ENCODE data around the gene HPDL. TPM values are rescaled to one million over a fixed set of nuclear protein-coding genes. Genes with fewer than 3 reads are reported as not detected.

The HPDL gene
- total RNA-seq, 1 donor from 2014 or later, result 0.30 TPM

DNA sequence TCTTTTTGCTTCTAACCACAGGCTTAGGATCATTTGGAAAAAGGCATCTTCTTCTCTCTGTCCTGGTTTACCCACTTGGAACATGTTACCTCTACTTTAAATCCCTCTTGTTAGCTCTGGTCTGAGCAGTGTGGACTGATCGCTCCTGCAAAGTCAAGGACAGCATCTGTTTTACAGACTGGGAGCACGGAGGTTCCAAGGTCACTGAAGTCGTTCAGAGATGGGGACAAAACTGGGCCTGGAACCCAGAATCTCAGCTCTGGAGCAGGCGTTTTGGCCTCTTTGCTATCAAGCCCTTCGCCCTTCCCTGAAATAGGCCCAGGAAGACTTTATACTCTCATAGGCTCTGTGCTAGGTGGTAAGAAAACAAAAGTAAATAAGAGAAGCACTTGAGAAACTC lies 24.8 kb downstream of the HPDL start:
- DNase-seq (ENCODE audit: low read depth), result no peak

DNA sequence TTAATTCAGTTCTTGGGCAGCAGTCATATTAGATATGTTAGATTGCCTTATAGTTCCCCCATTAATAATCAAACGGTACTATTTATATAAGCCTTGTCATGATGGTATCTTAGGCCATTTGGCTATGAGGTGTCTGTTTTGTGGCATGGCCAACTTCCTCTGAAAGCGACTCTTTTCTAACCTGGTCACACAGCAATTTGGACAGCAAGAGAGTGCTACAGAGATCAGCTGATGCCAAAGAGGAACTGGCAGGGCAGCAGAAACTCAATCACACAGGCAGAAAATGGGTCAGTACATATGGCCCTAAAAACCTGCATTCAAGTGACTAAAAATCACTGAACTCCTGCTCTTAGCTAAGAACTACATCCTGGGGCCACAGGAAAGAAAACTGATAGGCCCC lies 27.0 kb downstream of the HPDL start:
- no peak for DNase-seq (ENCODE audit: low read depth)

DNA sequence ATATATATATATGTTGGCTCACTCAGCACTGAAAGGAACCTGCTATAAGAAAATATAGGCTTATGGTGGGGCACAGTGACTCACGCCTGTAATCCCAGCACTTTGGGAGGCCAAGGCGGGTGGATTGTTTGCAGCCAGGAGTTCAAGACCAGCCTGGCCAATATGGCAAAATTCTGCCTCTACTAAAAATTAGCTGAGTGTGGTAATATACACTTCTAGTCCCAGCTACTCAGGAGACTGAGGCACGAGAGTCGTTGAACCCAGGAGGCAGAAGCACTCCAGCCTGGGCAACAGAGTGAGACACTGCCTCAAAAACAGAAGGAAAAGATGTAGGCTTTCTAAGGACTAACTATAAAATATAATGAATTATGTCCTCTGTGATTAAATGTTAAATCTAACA lies 28.1 kb downstream of the HPDL start:
- no peak for DNase-seq (ENCODE audit: low read depth)

DNA sequence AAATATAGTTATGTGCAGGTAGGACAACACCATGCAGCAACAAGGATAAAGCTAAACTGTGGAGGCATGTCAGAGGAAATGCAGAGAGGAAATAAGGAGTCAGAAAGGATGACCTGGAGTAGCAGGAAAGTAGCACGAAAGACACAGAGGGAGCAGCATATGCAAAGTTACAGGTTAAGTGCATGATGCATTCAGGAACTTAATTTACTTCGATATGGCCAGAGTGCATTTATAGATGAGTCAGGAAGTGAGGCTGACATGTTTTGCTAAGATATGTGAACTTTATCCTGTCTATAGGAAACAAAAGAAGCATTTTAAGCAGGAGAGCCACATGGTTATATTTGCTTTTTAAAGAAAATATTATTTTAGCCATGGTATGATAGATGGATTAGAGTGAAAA lies 29.0 kb downstream of the HPDL start:
- no peak for DNase-seq (ENCODE audit: low read depth)

DNA sequence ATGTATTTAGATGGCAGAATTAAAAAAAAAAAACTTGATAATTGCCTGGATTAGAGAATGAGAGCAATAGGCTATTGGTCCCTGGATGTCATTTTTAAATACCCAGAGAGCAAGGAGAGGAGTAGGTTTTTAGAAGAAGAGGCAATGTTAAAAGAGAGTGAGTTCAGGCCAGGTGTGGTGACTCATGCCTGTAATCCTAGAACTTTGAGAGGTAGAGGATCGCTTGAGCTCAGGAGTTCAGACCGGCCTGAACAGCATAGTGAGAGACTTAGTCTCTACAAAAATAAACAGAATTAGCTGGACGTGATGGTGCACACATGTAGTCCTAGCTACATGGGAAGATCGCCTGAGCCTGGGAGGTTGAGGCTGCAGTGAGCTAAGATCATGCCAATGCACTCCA lies 29.5 kb downstream of the HPDL start:
- DNase-seq (ENCODE audit: low read depth), result peak; percentile 22

- peak; percentile 48 for DNase-seq (ENCODE audit: low read depth)
Observed at GRCh38 chr1:45359882-45360513, 33.3 kb downstream of the HPDL start.

DNA sequence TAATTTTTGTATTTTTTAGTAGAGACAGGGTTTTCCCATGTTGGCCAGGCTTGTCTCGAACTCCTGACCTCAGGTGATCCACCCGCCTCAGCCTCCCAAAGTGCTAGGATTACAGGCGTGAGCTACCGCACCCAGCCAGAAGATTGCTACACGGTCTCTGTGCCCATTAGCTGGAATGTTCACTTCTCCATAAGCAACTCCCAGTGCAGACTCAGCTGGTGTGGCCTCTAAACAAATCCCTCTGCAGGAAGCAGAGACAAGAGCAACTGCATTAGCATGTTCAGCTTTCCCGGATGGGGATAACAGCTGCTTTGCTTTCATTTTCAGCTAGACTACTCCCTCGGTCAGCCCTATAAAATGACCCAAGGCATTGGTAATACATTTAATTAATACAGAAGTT lies 34.3 kb downstream of the HPDL start:
- DNase-seq (ENCODE audit: low read depth), result peak; percentile 22

DNA sequence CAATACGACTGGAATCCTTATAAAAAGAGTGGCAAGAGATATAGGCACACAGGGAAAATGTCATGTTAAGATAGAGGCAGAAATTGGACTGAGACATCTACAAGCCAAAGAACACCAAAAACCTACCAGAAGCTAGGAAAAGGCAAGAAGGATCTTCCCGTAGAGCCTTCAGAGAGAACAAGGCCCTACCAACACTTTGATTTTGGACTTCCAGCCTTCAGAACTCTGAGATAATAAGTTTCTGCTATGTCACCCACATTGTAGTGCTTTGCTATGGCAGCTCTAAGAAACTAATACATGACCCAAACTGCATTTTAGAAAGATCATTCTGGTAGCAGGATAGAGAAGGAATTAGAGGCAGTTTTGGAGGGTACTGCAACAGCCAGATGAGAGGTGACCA lies 37.6 kb downstream of the HPDL start:
- DNase-seq (ENCODE audit: low read depth), result no peak

DNA sequence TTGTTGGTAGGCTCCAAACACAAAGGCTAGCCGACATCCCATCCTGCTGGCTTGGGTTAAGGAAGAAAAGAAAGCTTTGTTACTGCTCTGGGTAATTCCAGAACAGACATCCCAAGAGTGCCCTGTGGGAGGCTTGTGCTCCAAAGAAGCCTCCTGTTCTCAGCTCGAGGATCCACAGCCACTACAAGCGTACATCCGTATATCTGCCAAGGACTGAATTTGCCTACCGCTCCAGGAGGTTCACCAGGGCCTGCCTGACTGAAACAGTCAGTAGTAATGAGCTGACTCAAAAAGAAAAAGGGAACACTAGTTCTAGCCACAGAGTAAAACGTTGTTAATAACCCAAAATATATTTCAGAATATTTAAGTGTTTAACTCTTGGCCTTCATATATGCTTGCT lies 38.4 kb downstream of the HPDL start:
- DNase-seq (ENCODE audit: low read depth), result no peak

DNA sequence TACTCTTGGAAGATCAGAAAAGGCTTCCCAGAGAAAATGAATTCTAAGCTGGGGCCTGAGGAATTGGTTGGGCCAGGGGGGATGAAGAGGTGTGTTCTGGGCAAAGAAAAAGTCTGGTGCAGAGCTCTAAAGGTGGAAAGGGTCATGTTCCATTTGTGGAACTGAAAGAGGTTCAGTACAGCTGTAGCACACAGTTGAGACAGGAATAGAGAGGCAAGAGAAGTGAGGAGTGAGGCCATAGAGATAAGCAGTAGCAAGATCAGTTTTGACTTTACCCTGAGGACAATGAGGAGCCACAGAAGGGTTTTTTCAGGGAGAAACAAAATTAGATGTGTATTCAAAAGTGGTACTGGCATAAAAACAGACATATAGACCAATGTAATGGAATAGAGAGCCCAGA lies 43.9 kb downstream of the HPDL start:
- DNase-seq (ENCODE audit: low read depth), result no peak

DNA sequence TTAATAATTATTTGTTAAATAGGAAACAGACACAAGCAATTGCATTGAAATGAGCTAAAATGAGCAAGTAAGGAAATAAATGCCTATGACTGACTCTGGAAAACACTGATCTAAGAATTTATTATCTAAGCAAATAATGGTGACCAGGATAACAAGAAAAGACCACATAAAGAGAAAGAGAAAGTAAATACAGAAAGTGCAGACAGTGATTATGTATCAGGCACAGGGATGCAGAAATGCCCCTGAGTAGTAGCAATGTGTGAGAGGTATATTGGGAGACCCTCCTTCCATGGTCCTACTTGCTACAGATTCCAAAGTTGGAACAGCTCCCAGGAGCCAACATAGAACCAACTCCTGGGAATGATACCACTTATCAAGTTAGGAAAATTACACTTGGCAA lies 46.9 kb downstream of the HPDL start:
- no peak for DNase-seq (ENCODE audit: low read depth)

- DNase-seq (ENCODE audit: low read depth), result no peak
Observed at GRCh38 chr1:45375104-45376090, 48.7 kb downstream of the HPDL start.

GRCh38 chr1:45378184-45378583 lies 51.5 kb downstream of the HPDL start:
- DNase-seq (ENCODE audit: low read depth), result no peak

Other genes starting within 250 kb of the HPDL start
- gene ZSWIM5, start 120.3 kb upstream of the HPDL start, total RNA-seq, result 0.35 and 0.75 TPM in 2 replicates
- 10.4 and 13.5 TPM in 2 replicates for gene TOE1, start 13.3 kb downstream of the HPDL start, total RNA-seq
- 9.4 and 13.5 TPM in 2 replicates for gene MUTYH, start 13.5 kb downstream of the HPDL start, total RNA-seq
- gene TESK2, start 164.3 kb downstream of the HPDL start, total RNA-seq, result 1.0 and 1.6 TPM in 2 replicates
- 0.50 TPM in 1 of 2 replicates, not detected in the other for gene CCDC163, start 173.2 kb downstream of the HPDL start, total RNA-seq
- 0.87 and 2.5 TPM in 2 replicates for gene MMACHC, start 173.4 kb downstream of the HPDL start, total RNA-seq
- 649 and 1,374 TPM in 2 replicates for gene PRDX1, start 195.0 kb downstream of the HPDL start, total RNA-seq
- gene AKR1A1, start 223.9 kb downstream of the HPDL start, total RNA-seq, result 101 and 183 TPM in 2 replicates